Parathyroid adenoma (tissue), 2 donors: ENCODE data around the gene TFCP2L1.
"Not testable (repeated sequence)": the region's sequence is repeated elsewhere in the genome, so short reads cannot be mapped to it uniquely, and the experiment has no call there.

Experiments used
- H2AFZ ChIP-seq: fragments of 300-600 bp; sonication (generic); one replicate; pipeline ENCODE4 v1.7.0; 2017; ENCODE audit warnings: antibody characterized with exemption, mild to moderate bottlenecking
- H3K27ac ChIP-seq: fragments of 300-600 bp; sonication (generic); one replicate; pipeline ENCODE4 v1.7.0; 2017
- H3K27me3 ChIP-seq: fragments of 300-600 bp; sonication (generic); one replicate; pipeline ENCODE4 v1.7.0; 2017; ENCODE audit warnings: low read length; ENCODE audit not compliant: control insufficient read depth, insufficient read depth
- H3K36me3 ChIP-seq: fragments of 300-600 bp; sonication (generic); one replicate; pipeline ENCODE4 v1.7.0; 2017; ENCODE audit warnings: low read length; ENCODE audit not compliant: control insufficient read depth, insufficient read depth
- H3K4me1 ChIP-seq: fragments of 300-600 bp; sonication (generic); one replicate; pipeline ENCODE4 v1.7.0; 2017; ENCODE audit warnings: control low read depth
- H3K4me2 ChIP-seq: fragments of 300-600 bp; sonication (generic); one replicate; pipeline ENCODE4 v1.7.0; 2017; ENCODE audit warnings: low read length
- H3K4me3 ChIP-seq: fragments of 300-600 bp; sonication (generic); one replicate; pipeline ENCODE4 v1.7.0; 2017; ENCODE audit warnings: low read depth, low read length
- H3K79me2 ChIP-seq: fragments of 300-600 bp; sonication (generic); one replicate; pipeline ENCODE4 v1.7.0; 2017; ENCODE audit warnings: control low read depth
- H3K9ac ChIP-seq: fragments of 300-600 bp; sonication (generic); one replicate; pipeline ENCODE4 v1.7.0; 2017; ENCODE audit warnings: mild to moderate bottlenecking
- H3K9me3 ChIP-seq: fragments of 300-600 bp; sonication (generic); one replicate; pipeline ENCODE4 v1.7.0; 2017; ENCODE audit warnings: low read length; ENCODE audit not compliant: control insufficient read depth
- CTCF ChIP-seq: fragments of 300-600 bp; sonication (generic); IDR thresholded peaks from one replicate; pipeline ENCODE4 v1.7.0; 2017; ENCODE audit warnings: antibody characterized with exemption, mild to moderate bottlenecking
- donor health status: primary hyperparathyroidism.

Gene TFCP2L1

GRCh38 chr2:121233486-121234110, 51.4 kb downstream of the TFCP2L1 start:
- Histone ChIP-seq H3K27me3 (no peaks in the 10 kb centered on the region), H3K36me3 (no peaks in the 10 kb centered on the region), H3K4me2 (no peak overlapping the region), H3K9me3 (no peaks in the 10 kb centered on the region), H3K27ac (no peak overlapping the region), H3K79me2 (no peaks in the 10 kb centered on the region), H3K4me3 (no peak overlapping the region), H3K4me1 (no peaks in the 10 kb centered on the region), H3K9ac (no peak overlapping the region), H2AFZ (no peak overlapping the region)
- TF ChIP-seq CTCF = no peak

GRCh38 chr2:121232626-121233265, 52.3 kb downstream of the TFCP2L1 start:
- Histone ChIP-seq H3K9me3 (no peaks in the 10 kb centered on the region), H3K79me2 (no peaks in the 10 kb centered on the region), H3K9ac (no peak overlapping the region), H3K4me1 (no peaks in the 10 kb centered on the region), H3K4me2 (no peak overlapping the region), H2AFZ (no peak overlapping the region), H3K36me3 (no peaks in the 10 kb centered on the region), H3K27me3 (no peaks in the 10 kb centered on the region), H3K27ac (no peak overlapping the region), H3K4me3 (no peak overlapping the region)
- no peak for TF ChIP-seq CTCF

GRCh38 chr2:121231385-121232000, 53.5 kb downstream of the TFCP2L1 start:
- Histone ChIP-seq H3K27me3 (no peaks in the 10 kb centered on the region), H3K4me1 (no peaks in the 10 kb centered on the region), H3K4me2 (no peak overlapping the region), H3K79me2 (no peaks in the 10 kb centered on the region), H3K9ac (no peak overlapping the region), H3K27ac (no peak overlapping the region), H2AFZ (no peak overlapping the region), H3K36me3 (no peaks in the 10 kb centered on the region), H3K4me3 (no peak overlapping the region), H3K9me3 (no peaks in the 10 kb centered on the region)
- no peak for TF ChIP-seq CTCF

GRCh38 chr2:121228521-121228920, 56.5 kb downstream of the TFCP2L1 start:
- no peaks in the 10 kb centered on the region for H3K9me3 ChIP-seq
- H3K4me3 ChIP-seq = no peak overlapping the region
- H3K4me2 ChIP-seq = no peak overlapping the region
- no peaks in the 10 kb centered on the region for H3K4me1 ChIP-seq
- no peak overlapping the region for H3K9ac ChIP-seq
- no peak overlapping the region for H2AFZ ChIP-seq
- no peak overlapping the region for H3K27ac ChIP-seq
- TF ChIP-seq CTCF = no peak
- H3K36me3 ChIP-seq = no peaks in the 10 kb centered on the region
- no peaks in the 10 kb centered on the region for H3K79me2 ChIP-seq
- H3K27me3 ChIP-seq = no peaks in the 10 kb centered on the region

GRCh38 chr2:121227381-121228144, 57.4 kb downstream of the TFCP2L1 start:
- H3K79me2 ChIP-seq, H3K4me1 ChIP-seq, H3K4me3 ChIP-seq, H3K4me2 ChIP-seq, H3K9me3 ChIP-seq, H3K36me3 ChIP-seq, H2AFZ ChIP-seq, H3K27ac ChIP-seq, H3K9ac ChIP-seq, H3K27me3 ChIP-seq: not testable (repeated sequence)

GRCh38 chr2:121225681-121226080, 59.3 kb downstream of the TFCP2L1 start:
- not testable (repeated sequence) for H3K79me2 ChIP-seq, H3K4me2 ChIP-seq, H3K4me3 ChIP-seq, H2AFZ ChIP-seq, H3K9me3 ChIP-seq, H3K36me3 ChIP-seq, H3K9ac ChIP-seq, H3K4me1 ChIP-seq, H3K27ac ChIP-seq, H3K27me3 ChIP-seq
